HG03432 (cell line): ENCODE results near the gene STRAP.
"Not testable (repeated sequence)": the region's sequence is repeated elsewhere in the genome, so short reads cannot be mapped to it uniquely, and the experiment has no call there.

Source experiments
- ATAC-seq: cut with Tn5 transposase; IDR thresholded peaks from one replicate; pipeline ENCODE4 v1.9.1; 2021; ENCODE audit warnings: mild to moderate bottlenecking, moderate library complexity; ENCODE audit not compliant: unreplicated experiment

STRAP gene

GRCh38 chr12:15868186-15868585 is 14.0 kb upstream of the STRAP start:
- no peak for ATAC-seq

- no peak for ATAC-seq
Measured at GRCh38 chr12:15873556-15873955, 8.6 kb upstream of the STRAP start.

DNA sequence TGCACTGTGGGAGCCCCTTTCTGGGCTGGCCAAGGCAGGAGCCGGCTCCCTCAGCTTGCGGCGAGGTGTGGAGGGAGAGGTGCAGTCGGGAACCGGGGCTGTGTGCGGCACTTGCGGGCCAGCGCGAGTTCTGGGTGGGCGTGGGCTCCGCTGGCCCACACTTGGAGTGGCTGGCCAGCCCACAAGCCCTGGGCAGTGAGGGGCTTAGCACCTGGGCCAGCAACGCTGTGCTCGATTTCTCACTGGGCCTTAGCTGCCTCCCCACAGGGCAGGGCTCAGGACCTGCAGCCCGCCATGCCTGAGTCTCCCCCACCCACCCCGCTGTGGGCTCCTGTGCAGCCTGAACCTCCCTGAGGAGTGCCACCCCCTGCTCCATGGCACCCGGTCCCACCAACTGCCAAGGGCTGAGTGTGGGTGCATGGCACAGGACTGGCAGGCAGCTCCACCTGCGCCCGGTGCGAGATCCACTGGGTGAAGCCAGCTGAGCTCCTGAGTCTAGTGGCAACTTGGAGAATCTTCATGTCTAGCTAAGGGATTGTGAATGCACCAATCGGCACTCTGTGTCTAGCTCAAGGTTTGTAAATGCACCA is 7.5 kb upstream of the STRAP start:
- not testable (repeated sequence) for ATAC-seq

GRCh38 chr12:15875863-15876262 is 6.3 kb upstream of the STRAP start:
- no peak for ATAC-seq

- no peak for ATAC-seq
Measured at GRCh38 chr12:15879413-15879812, 2.8 kb upstream of the STRAP start.

- ATAC-seq: no peak
Measured at GRCh38 chr12:15880721-15881120, 1.5 kb upstream of the STRAP start.

GRCh38 chr12:15883536-15883935 is 1.3 kb downstream of the STRAP start:
- no peak for ATAC-seq

GRCh38 chr12:15886372-15887042 is 4.3 kb downstream of the STRAP start:
- no peak for ATAC-seq

- ATAC-seq: no peak
Measured at GRCh38 chr12:15887043-15887817, 5.0 kb downstream of the STRAP start.

DNA sequence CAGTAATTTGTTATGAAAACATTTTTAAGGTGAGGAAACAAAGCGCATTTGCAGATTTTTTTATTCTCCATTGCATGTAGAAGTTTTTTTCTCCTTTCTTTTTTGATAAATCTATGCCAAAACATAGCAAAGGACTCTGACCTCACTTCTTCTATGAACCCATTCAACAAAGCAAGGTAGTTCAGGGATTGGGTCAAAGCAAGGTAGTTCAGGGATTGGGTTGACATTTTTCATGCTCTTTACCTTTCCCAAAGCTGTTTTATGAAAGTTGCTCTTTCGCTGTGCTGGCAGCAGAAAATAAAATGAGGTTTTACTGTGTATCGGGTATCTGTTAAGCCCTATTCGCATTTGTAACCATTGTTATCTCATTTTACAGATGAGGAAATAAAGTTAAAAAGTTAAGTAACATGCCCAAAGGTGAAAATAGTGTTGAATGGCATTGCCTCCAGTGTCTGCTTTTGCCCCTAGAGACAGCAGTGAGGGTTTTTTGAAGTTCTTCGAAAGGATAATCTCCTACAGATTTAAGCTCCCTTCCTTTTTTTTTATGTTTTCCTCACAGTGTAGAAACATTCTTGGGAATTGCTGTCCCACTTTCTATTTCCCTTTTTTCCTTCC is 10.6 kb downstream of the STRAP start:
- no peak for ATAC-seq

GRCh38 chr12:15893260-15893659 is 11.1 kb downstream of the STRAP start:
- ATAC-seq: no peak

DNA sequence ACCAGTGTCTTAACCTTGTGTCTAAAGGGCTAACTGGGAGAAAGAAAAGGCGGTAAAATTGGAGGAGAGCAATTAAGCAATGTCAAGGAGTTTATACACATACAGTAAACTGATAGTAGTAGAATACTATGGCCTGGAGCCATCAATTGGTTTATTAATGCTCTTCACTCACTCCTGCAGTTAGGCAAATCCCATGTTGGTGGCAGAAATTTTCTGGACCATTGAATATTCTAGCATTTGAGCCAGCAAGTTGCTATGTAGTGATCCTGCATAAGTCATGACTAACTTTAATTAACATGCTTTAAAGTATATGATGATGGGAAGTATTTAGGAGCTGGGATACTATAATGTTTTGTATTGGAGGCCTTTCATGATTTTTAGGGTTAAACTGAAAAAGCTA is 14.7 kb downstream of the STRAP start:
- no peak for ATAC-seq

GRCh38 chr12:15897433-15897832 is 15.2 kb downstream of the STRAP start:
- ATAC-seq: no peak

DNA sequence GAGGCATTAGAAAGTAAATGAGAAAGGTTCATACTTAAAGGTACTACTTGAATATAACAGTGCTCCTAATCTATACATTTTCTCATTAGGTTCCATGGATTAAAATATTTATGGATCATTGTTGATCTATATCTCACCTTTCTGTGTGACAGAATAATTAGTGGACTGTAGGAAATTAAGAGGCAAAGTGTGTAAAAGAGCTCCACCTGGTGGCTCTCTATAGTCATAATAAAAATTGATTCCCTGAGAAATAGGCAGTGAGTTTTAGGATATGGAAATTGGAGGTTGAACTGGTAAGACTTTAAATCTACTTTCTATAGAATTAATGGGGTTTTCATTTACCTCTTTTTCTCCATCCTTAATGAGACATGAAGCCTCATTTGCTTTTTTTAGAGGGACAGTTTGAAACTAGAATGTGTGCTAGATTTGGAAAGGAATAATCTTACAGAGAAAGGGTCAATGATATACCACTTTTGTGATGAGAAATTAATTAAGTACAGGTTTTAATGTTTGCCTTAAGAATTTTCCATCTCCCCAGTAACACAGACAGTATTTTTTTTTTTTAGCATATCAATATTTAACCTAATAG is 17.2 kb downstream of the STRAP start:
- ATAC-seq: peak; percentile 58

DNA sequence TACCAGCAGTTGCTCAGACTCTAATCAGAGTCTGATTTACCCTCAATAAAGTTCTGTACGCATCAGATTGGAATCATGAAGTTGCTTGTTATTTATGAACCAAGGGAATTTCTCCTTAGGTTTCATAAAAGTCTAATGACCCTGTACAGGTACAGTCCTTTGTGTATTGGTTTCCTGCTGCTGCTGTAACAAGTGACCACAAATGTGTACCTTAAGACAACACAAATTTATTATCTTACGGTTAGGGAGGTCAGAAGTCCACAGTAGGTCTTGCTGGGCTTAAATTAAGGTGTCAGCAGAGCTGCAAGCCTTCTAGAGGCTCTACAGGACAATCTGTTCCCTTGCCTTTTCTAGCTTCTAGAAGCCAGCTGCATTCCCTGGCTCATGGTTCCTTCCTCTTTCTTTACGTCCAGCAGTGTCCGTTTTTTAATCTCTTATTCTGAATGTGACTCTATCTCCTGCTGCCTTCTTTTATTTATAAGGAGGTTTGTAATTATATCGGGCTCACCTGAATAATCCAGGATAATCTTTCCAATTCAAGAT is 22.3 kb downstream of the STRAP start:
- no peak for ATAC-seq

DNA sequence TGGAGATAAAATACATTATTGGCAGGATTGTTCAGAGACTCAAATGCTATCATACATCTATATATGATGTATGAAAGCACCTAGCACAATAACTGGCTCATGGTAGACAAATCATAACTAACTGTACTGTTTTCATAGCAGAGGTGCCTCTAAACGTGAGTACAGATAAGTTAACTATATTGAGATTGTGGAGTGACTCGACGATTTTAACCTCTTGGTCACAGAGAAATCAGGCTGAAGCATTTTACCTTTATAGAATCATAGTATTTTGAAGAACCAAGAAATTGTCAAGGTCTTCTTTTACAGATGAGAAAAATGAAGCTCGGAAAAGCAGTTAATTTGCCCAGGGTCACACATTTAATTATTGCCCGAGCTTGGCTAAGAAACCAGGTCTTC is 28.3 kb downstream of the STRAP start:
- ATAC-seq: no peak

GRCh38 chr12:15910864-15911721 is 28.9 kb downstream of the STRAP start, which contains the start of gene DERA:
Gene DERA, plus strand, starts transcription at chr12:15911332. Its CDS starts 52 bp downstream, at chr12:15911384.
- ATAC-seq: peak; percentile 98

DNA sequence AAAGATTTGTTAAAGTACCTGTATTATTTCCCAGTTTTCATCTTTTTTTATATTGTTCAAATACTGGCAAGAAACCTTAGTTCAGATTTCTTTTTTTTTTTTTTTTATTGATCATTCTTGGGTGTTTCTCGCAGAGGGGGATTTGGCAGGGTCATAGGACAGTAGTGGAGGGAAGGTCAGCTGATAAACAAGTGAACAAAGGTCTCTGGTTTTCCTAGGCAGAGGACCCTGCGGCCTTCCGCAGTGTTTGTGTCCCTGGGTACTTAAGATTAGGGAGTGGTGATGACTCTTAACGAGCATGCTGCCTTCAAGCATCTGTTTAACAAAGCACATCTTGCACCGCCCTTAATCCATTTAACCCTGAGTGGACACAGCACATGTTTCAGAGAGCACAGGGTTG is 29.7 kb downstream of the STRAP start:
- ATAC-seq: not testable (repeated sequence)

- not testable (repeated sequence) for ATAC-seq
Measured at GRCh38 chr12:15914131-15914530, 31.9 kb downstream of the STRAP start.

DNA sequence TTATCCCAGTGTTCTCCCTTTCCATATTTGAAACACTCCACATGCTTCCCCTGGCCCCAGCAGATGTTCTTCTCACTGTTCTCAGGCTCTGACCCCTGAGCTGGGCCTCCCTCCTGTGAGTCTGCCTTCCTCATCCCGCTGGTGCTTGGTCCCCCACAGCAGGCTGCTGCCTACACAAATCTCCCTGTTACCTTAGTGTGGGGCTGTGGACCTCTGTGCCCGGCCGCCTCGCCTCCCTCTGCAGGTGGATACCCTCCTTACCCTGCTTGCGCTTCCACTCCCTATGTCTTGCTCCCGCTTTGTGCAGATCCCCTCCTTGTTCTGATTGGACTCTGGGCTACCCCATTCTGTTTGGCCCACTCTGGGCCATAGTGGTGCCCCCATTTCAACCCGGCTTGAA is 35.9 kb downstream of the STRAP start:
- ATAC-seq: no peak
